Bone marrow (tissue), 2 donors: Measurements from ENCODE around the gene CDH13.

ENCODE experiments used
- DNase-seq, 2 donors: peaks; one replicate each; lab custom pipeline; 2025; lab: John Stamatoyannopoulos, UW

Gene CDH13

GRCh38 chr16:82954224-82954929, 327.6 kb downstream of the CDH13 start:
- no peak for DNase-seq

GRCh38 chr16:82955741-82956348, 329.1 kb downstream of the CDH13 start:
- DNase-seq = no peak

- DNase-seq = no peak
Observed at GRCh38 chr16:82957212-82957611, 330.4 kb downstream of the CDH13 start.

DNA sequence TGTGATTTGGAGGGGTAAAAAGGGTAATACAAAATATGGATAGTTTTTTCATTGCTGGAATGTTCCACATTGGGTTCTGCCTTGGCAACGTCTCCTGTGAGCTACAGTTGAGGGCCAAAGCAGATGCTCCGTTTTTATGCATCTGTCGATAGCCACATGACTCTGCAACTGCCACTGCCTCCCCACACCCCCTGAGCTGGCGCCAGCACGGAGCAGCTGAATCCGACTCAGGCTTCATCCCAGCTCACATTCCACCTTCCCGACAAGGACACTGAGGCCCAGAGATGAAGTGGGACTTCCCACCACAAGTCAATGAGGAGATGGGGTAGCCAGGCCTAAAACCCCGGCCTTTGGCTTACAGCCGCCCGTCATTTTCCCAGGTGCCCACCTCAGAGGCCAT, 334.1 kb downstream of the CDH13 start:
- no peak for DNase-seq

GRCh38 chr16:82963653-82964052, 336.9 kb downstream of the CDH13 start:
- DNase-seq = no peak

DNA sequence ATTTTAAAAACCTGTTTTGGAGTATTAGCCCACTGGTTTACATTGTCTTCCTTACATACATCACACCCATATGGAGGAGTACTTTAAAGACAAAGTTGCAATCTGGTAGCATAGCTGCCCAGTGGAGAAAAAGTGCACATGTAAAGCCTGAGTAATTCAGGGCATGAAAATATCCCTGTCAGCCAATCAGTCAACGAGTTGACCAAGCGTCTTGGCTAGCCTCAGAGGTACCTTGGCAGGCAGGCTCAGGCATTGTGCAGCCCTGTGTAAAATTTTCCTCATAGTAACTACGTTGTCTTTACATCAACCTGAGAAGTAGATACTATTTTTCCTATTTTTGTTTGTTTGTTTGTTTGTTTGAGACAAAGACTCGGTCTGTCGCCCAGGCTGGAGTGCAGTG, 339.0 kb downstream of the CDH13 start:
- no peak for DNase-seq

GRCh38 chr16:82967424-82967823, 340.7 kb downstream of the CDH13 start:
- DNase-seq = no peak

- DNase-seq = no peak
Observed at GRCh38 chr16:82971126-82971525, 344.4 kb downstream of the CDH13 start.

GRCh38 chr16:82972331-82972919, 345.7 kb downstream of the CDH13 start:
- no peak for DNase-seq

DNA sequence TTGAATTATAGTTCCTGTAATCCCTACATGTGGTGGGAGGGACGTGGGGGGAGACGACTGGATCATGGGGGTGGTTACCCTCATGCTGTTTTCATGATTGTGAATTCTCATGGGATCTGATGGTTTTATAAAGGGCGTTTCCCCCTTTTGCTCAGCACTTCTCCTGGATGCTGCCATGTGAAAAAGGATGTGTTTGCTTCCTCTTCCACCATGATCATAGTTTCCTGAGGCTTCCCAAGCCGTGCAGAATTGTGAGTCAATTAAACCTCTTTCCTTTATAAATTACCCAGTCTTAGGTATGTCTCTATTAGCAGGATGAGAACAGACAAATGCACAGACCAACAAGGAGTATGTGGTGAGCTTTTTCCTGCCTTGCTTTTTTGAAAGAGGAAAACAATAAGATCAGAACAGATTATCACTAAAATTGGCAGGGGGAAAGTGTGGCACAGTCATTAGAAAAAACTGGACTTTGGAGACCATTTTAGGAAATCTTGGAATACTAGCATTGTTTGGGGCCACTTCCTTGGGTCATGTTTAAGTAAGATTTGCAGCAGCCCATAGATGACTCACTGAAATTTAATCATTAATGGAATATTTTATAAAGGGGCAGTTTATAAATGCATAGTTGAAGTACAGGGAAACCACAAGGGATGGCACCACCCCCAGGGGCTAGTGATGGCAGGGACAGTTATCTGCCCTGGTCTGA, 352.8 kb downstream of the CDH13 start:
- no peak for DNase-seq

GRCh38 chr16:82980810-82981209, 354.0 kb downstream of the CDH13 start:
- no peak for DNase-seq

- DNase-seq = no peak
Observed at GRCh38 chr16:82987767-82988166, 361.0 kb downstream of the CDH13 start.

DNA sequence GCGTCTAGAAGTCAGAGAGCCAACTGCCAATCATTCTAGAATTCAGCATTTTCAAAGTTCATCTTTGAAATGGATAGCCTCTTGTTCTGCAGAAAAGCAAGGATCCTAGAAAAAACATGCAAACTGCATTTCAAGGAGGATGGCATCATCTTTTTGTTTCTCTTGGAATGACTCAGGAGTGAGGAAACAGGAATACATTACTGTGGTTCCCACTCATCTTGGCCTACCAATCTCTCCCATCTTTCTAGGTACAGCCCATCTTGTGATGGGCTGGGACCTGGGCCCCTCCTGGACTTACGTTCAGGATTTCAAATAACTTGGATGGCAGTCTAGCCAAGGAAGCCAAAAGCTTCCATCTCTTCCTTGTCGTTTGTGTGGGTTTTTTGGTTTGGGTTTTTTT, 363.4 kb downstream of the CDH13 start:
- no peak for DNase-seq

GRCh38 chr16:82991410-82991809, 364.6 kb downstream of the CDH13 start:
- DNase-seq = no peak

GRCh38 chr16:82991966-82992675, 365.4 kb downstream of the CDH13 start:
- no peak for DNase-seq

DNA sequence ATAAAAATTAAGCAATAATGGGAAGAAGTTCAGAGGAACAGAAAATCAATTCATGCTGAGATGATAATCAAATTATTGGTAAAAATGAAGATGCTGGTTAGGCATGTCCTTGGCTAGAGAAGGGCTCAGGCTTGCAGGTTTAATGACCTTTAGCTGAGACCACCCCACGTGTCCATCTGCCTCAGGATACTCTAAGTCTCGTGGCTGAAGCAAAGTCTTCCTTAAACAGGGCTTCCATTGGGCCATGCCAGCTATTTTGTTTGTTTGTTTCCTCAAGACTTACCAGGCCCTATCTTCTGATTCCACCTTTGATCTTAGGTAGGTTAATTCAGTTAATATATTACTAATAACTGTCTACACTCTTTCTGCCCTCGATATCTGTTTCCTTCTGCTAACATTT, 366.0 kb downstream of the CDH13 start:
- no peak for DNase-seq

GRCh38 chr16:82993415-82993814, 366.6 kb downstream of the CDH13 start:
- DNase-seq = no peak

DNA sequence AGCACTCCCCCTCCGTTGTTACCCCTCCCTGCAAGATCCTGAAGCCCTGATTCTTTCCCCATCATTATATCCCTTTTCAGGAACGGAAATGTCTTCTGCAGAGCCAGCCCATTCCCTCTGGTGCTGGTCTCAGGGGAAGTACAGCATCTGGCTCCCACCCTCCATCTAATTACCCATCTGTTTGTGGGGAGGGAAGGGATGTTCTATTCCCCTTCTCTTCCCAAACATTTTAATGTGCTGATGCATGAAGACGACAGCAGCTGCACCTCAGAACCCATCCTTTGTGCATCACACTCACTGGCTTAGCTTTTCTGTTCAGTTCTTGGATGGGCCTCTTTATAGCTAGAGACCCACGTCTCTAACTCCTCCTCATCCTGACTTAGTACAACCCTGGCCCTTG, 367.2 kb downstream of the CDH13 start:
- DNase-seq = no peak

DNA sequence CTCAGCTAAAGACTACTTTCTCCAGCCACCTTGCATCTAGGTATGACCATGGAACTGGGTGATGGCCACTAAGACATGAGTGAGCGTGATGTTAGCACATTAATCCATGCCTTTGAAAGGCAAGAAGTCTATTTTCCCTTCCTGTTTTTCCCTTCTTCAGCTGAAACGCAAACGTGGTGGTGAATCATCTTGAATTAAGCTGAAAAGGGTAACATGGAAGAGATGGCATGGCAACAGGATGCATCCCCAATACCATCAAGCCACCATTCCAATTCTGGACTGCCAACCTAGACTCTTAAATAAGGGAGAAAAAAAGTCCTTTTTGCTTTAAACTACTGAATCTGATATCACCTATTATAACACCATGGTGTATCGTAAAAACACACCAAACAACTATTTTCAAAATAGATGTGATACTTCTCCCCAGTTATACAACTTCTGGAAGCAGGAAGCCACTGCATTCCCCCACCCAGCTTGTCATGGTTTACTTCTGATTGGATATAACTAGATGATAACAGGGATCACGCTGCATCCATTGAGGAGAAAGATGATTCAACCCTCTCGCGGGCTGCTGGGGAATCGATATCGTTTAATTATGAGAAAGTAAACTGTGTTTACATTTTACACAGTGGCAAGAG, 368.6 kb downstream of the CDH13 start:
- DNase-seq = no peak

GRCh38 chr16:82995924-82996441, 369.2 kb downstream of the CDH13 start:
- no peak for DNase-seq

- no peak for DNase-seq
Observed at GRCh38 chr16:82996814-82997213, 370.0 kb downstream of the CDH13 start.

DNA sequence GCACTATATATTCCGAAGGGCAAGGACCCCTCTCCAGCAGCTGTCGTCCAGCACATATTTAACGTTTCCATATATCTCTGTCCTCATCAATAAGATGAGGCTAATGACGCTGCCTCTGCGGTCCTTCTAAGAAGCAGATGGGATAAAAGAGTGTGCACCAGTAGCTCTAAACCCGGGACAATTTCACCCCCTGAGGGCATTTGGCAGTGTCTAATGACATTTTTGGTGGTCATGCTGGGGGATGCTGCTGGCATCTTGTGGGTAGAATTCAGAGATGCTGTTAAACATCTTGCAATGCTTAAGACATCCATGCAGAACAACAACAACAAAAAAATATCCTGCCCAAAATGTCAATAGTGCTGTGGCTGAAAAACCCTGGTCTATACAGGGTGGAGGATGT, 372.9 kb downstream of the CDH13 start:
- no peak for DNase-seq
